HEK293 (cell line): ENCODE measurements around the gene HTR1B.

Experiments used
- CTCF ChIA-PET: fragments of 350-600 bp; formaldehyde crosslinking; extraction: SDS; loops from one replicate; lab custom pipeline; 2021; ENCODE audit warnings: antibody characterized with exemption; lab: Yijun Ruan, JAX
- POLR2A ChIA-PET: fragments of 300-600 bp; formaldehyde crosslinking; extraction: SDS; loops from one replicate; lab custom pipeline; 2020; ENCODE audit warnings: antibody characterized with exemption, inconsistent platforms; lab: Yijun Ruan, JAX
- H3K27ac ChIP-seq: fragments of 200-500 bp; sonication (Bioruptor generic); 2 replicates; pipeline ENCODE4 v1.5.1; 2014; ENCODE audit warnings: low read depth, low read length, control low read depth, inconsistent platforms; ENCODE audit errors: extremely low read depth
- H3K36me3 ChIP-seq, 2 experiments: fragments of 200-500 bp in 1 of 2; sonication (Bioruptor generic) in 1 of 2; 1 replicate in 1 of 2; 2 replicates in 1 of 2; pipeline ENCODE4 v1.5.1; 2014 to 2017; ENCODE audit warnings: inconsistent platforms in 2 of 2, low read length in 2 of 2; ENCODE audit not compliant: control insufficient read depth in 2 of 2, insufficient read depth in 1 of 2
- H3K4me1 ChIP-seq: fragments of 200-500 bp; sonication (Bioruptor generic); 2 replicates; pipeline ENCODE4 v1.5.1; 2014; ENCODE audit warnings: mild to moderate bottlenecking, low read length, inconsistent platforms; ENCODE audit not compliant: control insufficient read depth, insufficient read depth
- H3K4me3 ChIP-seq: 2 replicates; pipeline ENCODE4 v1.5.1; 2011; ENCODE audit warnings: low read depth, mild to moderate bottlenecking, control low read depth, low read length, moderate library complexity
- H3K9me3 ChIP-seq: fragments of 200-500 bp; sonication (Bioruptor generic); 2 replicates; pipeline ENCODE4 v1.5.1; 2014; ENCODE audit warnings: low read depth, low read length, inconsistent platforms; ENCODE audit not compliant: control insufficient read depth, insufficient read depth
- GLI2 ChIP-seq: fragments of 450-650 bp; formaldehyde crosslinking; IDR thresholded peaks from 2 replicates; pipeline ENCODE4; 2017; ENCODE audit warnings: missing biosample characterization, missing genetic modification characterization, low read depth, borderline replicate concordance
- IKZF3 ChIP-seq: fragments of 450-650 bp; IDR thresholded peaks from 2 replicates; pipeline ENCODE4 v1.5.0; 2018; ENCODE audit warnings: missing biosample characterization, mild to moderate bottlenecking, missing genetic modification characterization, moderate library complexity
- MYNN ChIP-seq: fragments of 450-650 bp; formaldehyde crosslinking; IDR thresholded peaks from 2 replicates; pipeline ENCODE4 v1.5.1; 2016; ENCODE audit warnings: missing biosample characterization, missing genetic modification characterization, borderline replicate concordance
- REPIN1 ChIP-seq: fragments of 450-650 bp; formaldehyde crosslinking; IDR thresholded peaks from 2 replicates; pipeline ENCODE4 v1.5.1; 2017; ENCODE audit warnings: missing biosample characterization, missing genetic modification characterization, low read depth
- ZFP3 ChIP-seq: fragments of 450-650 bp; formaldehyde crosslinking; IDR thresholded peaks from 2 replicates; pipeline ENCODE4 v1.5.1; 2016; ENCODE audit warnings: low read depth, missing biosample characterization, missing genetic modification characterization
- ZNF155 ChIP-seq: fragments of 450-650 bp; formaldehyde crosslinking; IDR thresholded peaks from 2 replicates; pipeline ENCODE4 v1.5.1; 2016; ENCODE audit warnings: missing biosample characterization, missing genetic modification characterization
- ZNF169 ChIP-seq: fragments of 450-650 bp; formaldehyde crosslinking; IDR thresholded peaks from 2 replicates; pipeline ENCODE4 v1.5.1; 2016; ENCODE audit warnings: missing biosample characterization, missing genetic modification characterization
- ZNF239 ChIP-seq: fragments of 450-650 bp; formaldehyde crosslinking; IDR thresholded peaks from 2 replicates; pipeline ENCODE4 v1.5.1; 2016; ENCODE audit warnings: missing biosample characterization, missing genetic modification characterization
- ZNF248 ChIP-seq: fragments of 450-650 bp; formaldehyde crosslinking; IDR thresholded peaks from 2 replicates; pipeline ENCODE4 v1.5.1; 2017; ENCODE audit warnings: missing biosample characterization, missing genetic modification characterization
- ZNF366 ChIP-seq: fragments of 450-650 bp; formaldehyde crosslinking; conservative IDR thresholded peaks from 2 replicates; pipeline ENCODE4 v1.5.1; 2016; ENCODE audit warnings: missing biosample characterization, missing genetic modification characterization
- ZNF426 ChIP-seq: fragments of 450-650 bp; formaldehyde crosslinking; IDR thresholded peaks from 2 replicates; pipeline ENCODE4 v1.5.1; 2017; ENCODE audit warnings: missing biosample characterization, missing genetic modification characterization, mild to moderate bottlenecking, inconsistent platforms, moderate library complexity
- ZNF48 ChIP-seq: fragments of 450-650 bp; formaldehyde crosslinking; IDR thresholded peaks from 2 replicates; pipeline ENCODE4 v1.5.1; 2016; ENCODE audit warnings: missing biosample characterization, missing genetic modification characterization
- ZNF510 ChIP-seq: fragments of 450-650 bp; formaldehyde crosslinking; IDR thresholded peaks from 2 replicates; pipeline ENCODE4 v1.5.1; 2018; ENCODE audit warnings: mild to moderate bottlenecking, missing genetic modification characterization, missing biosample characterization; ENCODE audit not compliant: insufficient replicate concordance
- ZNF518A ChIP-seq: fragments of 450-650 bp; formaldehyde crosslinking; conservative IDR thresholded peaks from 2 replicates; pipeline ENCODE4 v1.5.1; 2016; ENCODE audit warnings: low read depth, missing biosample characterization, missing genetic modification characterization
- ZNF580 ChIP-seq: fragments of 450-650 bp; formaldehyde crosslinking; IDR thresholded peaks from 2 replicates; pipeline ENCODE4 v1.5.1; 2016; ENCODE audit warnings: missing biosample characterization, missing genetic modification characterization
- ZNF585B ChIP-seq: fragments of 450-650 bp; formaldehyde crosslinking; IDR thresholded peaks from 2 replicates; pipeline ENCODE4 v1.5.1; 2016; ENCODE audit warnings: missing biosample characterization, missing genetic modification characterization
- ZNF596 ChIP-seq: fragments of 450-650 bp; IDR thresholded peaks from 2 replicates; pipeline ENCODE4 v1.5.0; 2018; ENCODE audit warnings: missing biosample characterization, mild to moderate bottlenecking, missing genetic modification characterization, moderate library complexity
- ZNF658 ChIP-seq: fragments of 450-650 bp; formaldehyde crosslinking; IDR thresholded peaks from 2 replicates; pipeline ENCODE4; 2016; ENCODE audit warnings: missing biosample characterization, missing genetic modification characterization
- ZNF768 ChIP-seq: fragments of 450-650 bp; formaldehyde crosslinking; IDR thresholded peaks from 2 replicates; pipeline ENCODE4 v1.5.1; 2018; ENCODE audit warnings: missing biosample characterization, mild to moderate bottlenecking, missing genetic modification characterization
- ZSCAN18 ChIP-seq: fragments of 450-650 bp; formaldehyde crosslinking; IDR thresholded peaks from 2 replicates; pipeline ENCODE4 v1.5.1; 2016; ENCODE audit warnings: missing biosample characterization, missing genetic modification characterization

The HTR1B gene

GRCh38 chr6:77430504-77430903, 32.8 kb downstream of the HTR1B start (continued):
- no peak for TF ChIP-seq ZNF585B (tag by site-specific recombination)
- TF ChIP-seq ZNF366 (tag by site-specific recombination) = no peak
- TF ChIP-seq ZSCAN18 (tag by site-specific recombination) = no peak
- no peak for TF ChIP-seq ZNF768 (tag by site-specific recombination)
- no peak for TF ChIP-seq ZNF426 (tag by site-specific recombination)

- Histone ChIP-seq H3K9me3 (no peaks in the 10 kb centered on the region), H3K4me3 (no peak overlapping the region), H3K27ac (no peak overlapping the region), H3K4me1 (no peaks in the 10 kb centered on the region), H3K36me3 (no peaks in the 10 kb centered on the region)
- TF ChIP-seq ZNF239 (tag by site-specific recombination) = no peak
- no peak for TF ChIP-seq ZNF580
- no peak for TF ChIP-seq ZNF48 (tag by site-specific recombination)
- no peak for TF ChIP-seq ZNF169
- no peak for TF ChIP-seq MYNN (tag by site-specific recombination)
- TF ChIP-seq ZNF510 = no peak
- TF ChIP-seq ZNF248 (tag by site-specific recombination) = no peak
- TF ChIP-seq REPIN1 (tag by site-specific recombination) = no peak
- no peak for TF ChIP-seq ZNF518A
- TF ChIP-seq IKZF3 (tag by site-specific recombination) = no peak
- no peak for TF ChIP-seq ZNF596
- TF ChIP-seq ZNF658 (tag by site-specific recombination) = no peak
- no peak for TF ChIP-seq ZFP3 (tag by site-specific recombination)
- no peak for TF ChIP-seq ZNF155 (tag by site-specific recombination)
- no peak for TF ChIP-seq GLI2 (tag by site-specific recombination)
- CTCF ChIA-PET = interaction anchor here (0.5 kb wide), 1 partner anchor 15 kb away, joined by 3 read pairs; no protein-coding TSS in a partner anchor
- POLR2A ChIA-PET = no interaction called here
Measured at GRCh38 chr6:77425671-77426070, 37.6 kb downstream of the HTR1B start.
